Measurements from ENCODE around the gene TMEM106C. TPM values are rescaled to one million over a fixed set of nuclear protein-coding genes. Genes with fewer than 3 reads are reported as not detected.

TMEM106C gene
- polyA plus RNA-seq, 1 donor from 2014 or later, result 290 TPM

- no peaks in the 10 kb centered on the region for H3K9me3 ChIP-seq (ENCODE audit: low read length)
- no peaks in the 10 kb centered on the region for H3K9me2 ChIP-seq (ENCODE audit: insufficient read depth, low read length)
- no peak overlapping the region for H2AFZ ChIP-seq (ENCODE audit: low read depth, low read length)
- H4K20me1 ChIP-seq (ENCODE audit: insufficient read depth), result no peaks in the 10 kb centered on the region
- H3K79me2 ChIP-seq (replicated peaks; ENCODE audit: insufficient read depth, low read length), result no peaks in the 10 kb centered on the region
- TF ChIP-seq TAF1 (IDR thresholded peaks at IDR 0.05; ENCODE audit: low read depth) (no peak), EP300 (conservative IDR thresholded peaks at IDR 0.05; ENCODE audit: poor library complexity, severe bottlenecking) (no peak), MXI1 (conservative IDR thresholded peaks at IDR 0.05; ENCODE audit: poor library complexity, severe bottlenecking) (no peak), SMC3 (conservative IDR thresholded peaks at IDR 0.05; ENCODE audit: poor library complexity) (no peak), POLR2AphosphoS5 (IDR thresholded peaks at IDR 0.05) (no peak), EZH2 (IDR thresholded peaks at IDR 0.05; ENCODE audit: borderline replicate concordance, insufficient read depth, low read length, poor library complexity, severe bottlenecking) (no peak), RAD21 (conservative IDR thresholded peaks at IDR 0.05) (no peak), REST (IDR thresholded peaks at IDR 0.05; ENCODE audit: borderline replicate concordance) (no peak)
- TF ChIP-seq, protein P1, sequence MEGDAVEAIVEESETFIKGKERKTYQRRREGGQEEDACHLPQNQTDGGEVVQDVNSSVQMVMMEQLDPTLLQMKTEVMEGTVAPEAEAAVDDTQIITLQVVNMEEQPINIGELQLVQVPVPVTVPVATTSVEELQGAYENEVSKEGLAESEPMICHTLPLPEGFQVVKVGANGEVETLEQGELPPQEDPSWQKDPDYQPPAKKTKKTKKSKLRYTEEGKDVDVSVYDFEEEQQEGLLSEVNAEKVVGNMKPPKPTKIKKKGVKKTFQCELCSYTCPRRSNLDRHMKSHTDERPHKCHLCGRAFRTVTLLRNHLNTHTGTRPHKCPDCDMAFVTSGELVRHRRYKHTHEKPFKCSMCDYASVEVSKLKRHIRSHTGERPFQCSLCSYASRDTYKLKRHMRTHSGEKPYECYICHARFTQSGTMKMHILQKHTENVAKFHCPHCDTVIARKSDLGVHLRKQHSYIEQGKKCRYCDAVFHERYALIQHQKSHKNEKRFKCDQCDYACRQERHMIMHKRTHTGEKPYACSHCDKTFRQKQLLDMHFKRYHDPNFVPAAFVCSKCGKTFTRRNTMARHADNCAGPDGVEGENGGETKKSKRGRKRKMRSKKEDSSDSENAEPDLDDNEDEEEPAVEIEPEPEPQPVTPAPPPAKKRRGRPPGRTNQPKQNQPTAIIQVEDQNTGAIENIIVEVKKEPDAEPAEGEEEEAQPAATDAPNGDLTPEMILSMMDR (IDR thresholded peaks at IDR 0.05; ENCODE audit: poor library complexity, severe bottlenecking), result no peak
- H3K4me2 ChIP-seq (ENCODE audit: low read length), result no peak overlapping the region
- no peak overlapping the region for H3K9ac ChIP-seq (ENCODE audit: low read length)
- no peaks in the 10 kb centered on the region for H3K27me3 ChIP-seq (ENCODE audit: insufficient read depth, low read depth, low read length)
- no peaks in the 10 kb centered on the region for H3K36me3 ChIP-seq (ENCODE audit: insufficient read depth, low read length)
- no peak overlapping the region for H3K27ac ChIP-seq (ENCODE audit: low read length)
- no peaks in the 10 kb centered on the region for H3F3A ChIP-seq (ENCODE audit: insufficient read depth, low read length, poor library complexity, severe bottlenecking)
- no peak overlapping the region for H3K4me3 ChIP-seq (ENCODE audit: low read length)
Measured at GRCh38 chr12:47982311-47982710, 18.9 kb downstream of the TMEM106C start.

DNA sequence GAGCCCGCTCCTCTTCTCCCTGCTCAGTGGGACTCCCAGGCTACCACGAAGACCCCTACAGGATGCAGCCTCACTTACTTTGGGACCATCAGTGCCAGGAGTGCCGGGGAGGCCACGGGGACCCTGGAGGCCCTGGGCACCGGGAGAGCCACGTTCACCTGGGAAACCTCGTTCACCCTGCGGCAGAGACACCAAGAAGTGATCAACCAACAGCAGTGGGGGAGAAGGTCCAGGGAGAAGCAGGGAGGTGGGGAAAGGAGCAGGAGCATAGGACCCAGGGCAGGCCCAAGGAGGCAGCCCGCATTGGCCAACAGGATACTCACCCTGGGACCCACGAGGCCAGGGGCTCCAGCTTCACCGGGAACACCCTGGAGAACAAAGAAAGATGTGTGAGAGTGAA is 19.4 kb downstream of the TMEM106C start:
- TF ChIP-seq TAF1 (IDR thresholded peaks at IDR 0.05; ENCODE audit: low read depth) (no peak), RAD21 (conservative IDR thresholded peaks at IDR 0.05) (no peak), EZH2 (IDR thresholded peaks at IDR 0.05; ENCODE audit: borderline replicate concordance, insufficient read depth, low read length, poor library complexity, severe bottlenecking) (no peak), REST (IDR thresholded peaks at IDR 0.05; ENCODE audit: borderline replicate concordance) (no peak), POLR2AphosphoS5 (IDR thresholded peaks at IDR 0.05) (no peak), SMC3 (conservative IDR thresholded peaks at IDR 0.05; ENCODE audit: poor library complexity) (no peak), MXI1 (conservative IDR thresholded peaks at IDR 0.05; ENCODE audit: poor library complexity, severe bottlenecking) (no peak), EP300 (conservative IDR thresholded peaks at IDR 0.05; ENCODE audit: poor library complexity, severe bottlenecking) (no peak)
- TF ChIP-seq, protein P1 (IDR thresholded peaks at IDR 0.05; ENCODE audit: poor library complexity, severe bottlenecking), result no peak
- Histone ChIP-seq H3K4me3 (ENCODE audit: low read length) (no peak overlapping the region), H3K4me2 (ENCODE audit: low read length) (no peak overlapping the region), H3K79me2 (replicated peaks; ENCODE audit: insufficient read depth, low read length) (no peaks in the 10 kb centered on the region), H4K20me1 (ENCODE audit: insufficient read depth) (no peaks in the 10 kb centered on the region), H3K36me3 (ENCODE audit: insufficient read depth, low read length) (no peaks in the 10 kb centered on the region), H3K27ac (ENCODE audit: low read length) (no peak overlapping the region), H3F3A (ENCODE audit: insufficient read depth, low read length, poor library complexity, severe bottlenecking) (no peaks in the 10 kb centered on the region), H2AFZ (ENCODE audit: low read depth, low read length) (no peak overlapping the region), H3K9ac (ENCODE audit: low read length) (no peak overlapping the region), H3K9me3 (ENCODE audit: low read length) (no peaks in the 10 kb centered on the region), H3K27me3 (ENCODE audit: insufficient read depth, low read depth, low read length) (no peaks in the 10 kb centered on the region), H3K9me2 (ENCODE audit: insufficient read depth, low read length) (no peaks in the 10 kb centered on the region)
